H9 (cell line): ENCODE measurements around the gene WHAMM. TPM values are rescaled to one million over a fixed set of nuclear protein-coding genes. Genes with fewer than 3 reads are reported as not detected.

Experiments used
- DNase-seq: peaks from one replicate; pipeline ENCODE4 v3.0.0-alpha.2; 2017
- H2AFZ ChIP-seq: one replicate; pipeline ENCODE4 v1.6.1; 2013; ENCODE audit warnings: mild to moderate bottlenecking, low read length, control low read depth, moderate library complexity
- H2AK5ac ChIP-seq: 2 replicates; pipeline ENCODE4 v1.6.1; 2013; ENCODE audit warnings: low read length, control low read depth, mixed read lengths; ENCODE audit not compliant: insufficient read length
- H2BK120ac ChIP-seq: one replicate; pipeline ENCODE4 v1.6.1; 2013; ENCODE audit warnings: low read depth, mild to moderate bottlenecking, low read length, control low read depth, inconsistent platforms; ENCODE audit not compliant: poor library complexity, severe bottlenecking
- H2BK12ac ChIP-seq: 2 replicates; pipeline ENCODE4 v1.6.1; 2013; ENCODE audit warnings: low read length, control low read depth, mixed read lengths, low read depth; ENCODE audit not compliant: insufficient read length
- H2BK15ac ChIP-seq: 2 replicates; pipeline ENCODE4 v1.6.1; 2013; ENCODE audit warnings: low read depth, low read length, control low read depth
- H2BK20ac ChIP-seq: one replicate; pipeline ENCODE4 v1.6.1; 2013; ENCODE audit warnings: low read depth, mild to moderate bottlenecking, low read length, control low read depth, inconsistent platforms; ENCODE audit not compliant: poor library complexity, severe bottlenecking
- H2BK5ac ChIP-seq: 2 replicates; pipeline ENCODE4 v1.6.1; 2013; ENCODE audit warnings: low read length, control low read depth, mixed read lengths; ENCODE audit not compliant: insufficient read length
- H3K14ac ChIP-seq: 2 replicates; pipeline ENCODE4 v1.6.1; 2013; ENCODE audit warnings: low read length, control low read depth; ENCODE audit not compliant: insufficient read depth
- H3K18ac ChIP-seq: 2 replicates; pipeline ENCODE4 v1.6.1; 2013; ENCODE audit warnings: low read depth, mild to moderate bottlenecking, mixed read lengths, low read length, control low read depth; ENCODE audit not compliant: insufficient read length
- H3K23ac ChIP-seq: 2 replicates; pipeline ENCODE4 v1.6.1; 2013; ENCODE audit warnings: low read length, control low read depth, mixed read lengths, low read depth; ENCODE audit not compliant: insufficient read length
- H3K23me2 ChIP-seq: 2 replicates; pipeline ENCODE4 v1.6.1; 2013; ENCODE audit warnings: low read depth, mild to moderate bottlenecking, mixed read lengths, low read length, control low read depth; ENCODE audit not compliant: insufficient read length, poor library complexity, severe bottlenecking
- H3K27ac ChIP-seq: 2 replicates; pipeline ENCODE4 v1.5.1; 2013; ENCODE audit warnings: low read length, control low read depth, mixed read lengths, low read depth; ENCODE audit not compliant: insufficient read length
- H3K27me3 ChIP-seq: 2 replicates; pipeline ENCODE4 v1.6.1; 2013; ENCODE audit warnings: low read length, control low read depth, inconsistent platforms; ENCODE audit not compliant: insufficient read depth
- H3K4ac ChIP-seq: 2 replicates; pipeline ENCODE4 v1.6.1; 2013; ENCODE audit warnings: low read depth, mild to moderate bottlenecking, control low read depth, inconsistent platforms, low read length, moderate library complexity
- H3K4me1 ChIP-seq: 2 replicates; pipeline ENCODE4 v1.6.1; 2013; ENCODE audit warnings: low read length, control low read depth, inconsistent platforms; ENCODE audit not compliant: insufficient read depth
- H3K4me2 ChIP-seq: 2 replicates; pipeline ENCODE4 v1.6.1; 2013; ENCODE audit warnings: low read length, control low read depth, mixed read lengths; ENCODE audit not compliant: insufficient read length, insufficient read depth
- H3K56ac ChIP-seq: 2 replicates; pipeline ENCODE4 v1.6.1; 2013; ENCODE audit warnings: low read depth, mild to moderate bottlenecking, mixed read lengths, low read length, control low read depth; ENCODE audit not compliant: insufficient read length
- H3K79me1 ChIP-seq: 2 replicates; pipeline ENCODE4 v1.6.1; 2013; ENCODE audit warnings: low read depth, mild to moderate bottlenecking, moderate library complexity, low read length, control low read depth, inconsistent platforms; ENCODE audit not compliant: insufficient read depth, poor library complexity, severe bottlenecking
- H3K79me2 ChIP-seq: 2 replicates; pipeline ENCODE4 v1.6.1; 2013; ENCODE audit warnings: low read length, control low read depth, inconsistent platforms; ENCODE audit not compliant: insufficient read depth
- H3K9ac ChIP-seq: 2 replicates; pipeline ENCODE4 v1.6.1; 2013; ENCODE audit warnings: low read length, control low read depth, mixed read lengths; ENCODE audit not compliant: insufficient read length; ENCODE audit errors: extremely low read depth
- H3K9me3 ChIP-seq: one replicate; pipeline ENCODE4 v1.6.1; 2013; ENCODE audit warnings: low read depth, low read length, inconsistent platforms; ENCODE audit not compliant: control insufficient read depth
- H3T11ph ChIP-seq: one replicate; pipeline ENCODE4 v1.6.1; 2013; ENCODE audit warnings: mild to moderate bottlenecking, low read length, control low read depth, inconsistent platforms
- H4K20me1 ChIP-seq: one replicate; pipeline ENCODE4 v1.6.1; 2013; ENCODE audit not compliant: control insufficient read depth, insufficient read length, insufficient read depth
- H4K5ac ChIP-seq: 2 replicates; pipeline ENCODE4 v1.6.1; 2013; ENCODE audit warnings: low read depth, mild to moderate bottlenecking, mixed read lengths, low read length, control low read depth; ENCODE audit not compliant: insufficient read length
- H4K8ac ChIP-seq: replicated peaks from 2 replicates; pipeline ENCODE4 v1.6.1; 2013; ENCODE audit warnings: low read length, control low read depth, mixed read lengths, low read depth; ENCODE audit not compliant: insufficient read length
- H4K91ac ChIP-seq: 2 replicates; pipeline ENCODE4 v1.6.1; 2013; ENCODE audit warnings: low read depth, mild to moderate bottlenecking, moderate library complexity, mixed read lengths, low read length, control low read depth; ENCODE audit not compliant: insufficient read length
- H3K27ac Mint-ChIP-seq, 3 experiments: 2 replicates in 2 of 3; 3 replicates in 1 of 3; pipeline ENCODE4 v1.8.0; 2020 to 2021; ENCODE audit warnings: mixed read lengths in 3 of 3, mild to moderate bottlenecking in 1 of 3, moderate library complexity in 1 of 3
- H3K27me3 Mint-ChIP-seq: 2 replicates; pipeline ENCODE4 v1.8.0; 2021; ENCODE audit warnings: low read depth, mild to moderate bottlenecking, moderate library complexity, mixed read lengths
- H3K36me3 Mint-ChIP-seq, 3 experiments: 2 replicates in 2 of 3; 3 replicates in 1 of 3; pipeline ENCODE4 v1.8.0; 2020 to 2021; ENCODE audit warnings: low read depth in 3 of 3, mixed read lengths in 3 of 3; ENCODE audit not compliant: insufficient read depth in 1 of 3
- H3K4me1 Mint-ChIP-seq, 2 experiments: 2 replicates each; pipeline ENCODE4 v1.8.0; 2020; ENCODE audit warnings: mixed read lengths in 2 of 2
- H3K4me3 Mint-ChIP-seq, 2 experiments: 2 replicates in 1 of 2; 3 replicates in 1 of 2; pipeline ENCODE4 v1.8.0; 2020 to 2021; ENCODE audit warnings: mild to moderate bottlenecking in 2 of 2, mixed read lengths in 2 of 2, moderate library complexity in 1 of 2
- H3K9me3 Mint-ChIP-seq, 2 experiments: 2 replicates in 1 of 2; 3 replicates in 1 of 2; pipeline ENCODE4 v1.8.0; 2020; ENCODE audit warnings: mild to moderate bottlenecking in 2 of 2, mixed read lengths in 2 of 2, moderate library complexity in 1 of 2
- WGBS: extraction: QIAGEN DNeasy Blood & Tissue Kit; methylation state at CpG from one replicate; pipeline ENCODE4 v1.1.7; 2013; ENCODE audit warnings: missing lambda C conversion rate, low lambda C conversion rate, mixed read lengths; ENCODE audit not compliant: insufficient read length; ENCODE audit errors: extremely low coverage; 5-methylcytosine and 5-hydroxymethylcytosine counted together
- total RNA-seq: library from RNA; stranded (reverse); gene quantifications from 2 replicates; pipeline ENCODE4 v1.2.1, GENCODE V29; 2021
- TF ChIP-seq, protein P1 (sequence below): fragments of 200-600 bp; sonication (generic); conservative IDR thresholded peaks from 3 replicates; pipeline ENCODE4 v1.8.0; 2021; ENCODE audit warnings: antibody characterized with exemption, mild to moderate bottlenecking

The WHAMM gene
- total RNA-seq, 1 experiment from 2014 or later = 3.0 TPM

DNA sequence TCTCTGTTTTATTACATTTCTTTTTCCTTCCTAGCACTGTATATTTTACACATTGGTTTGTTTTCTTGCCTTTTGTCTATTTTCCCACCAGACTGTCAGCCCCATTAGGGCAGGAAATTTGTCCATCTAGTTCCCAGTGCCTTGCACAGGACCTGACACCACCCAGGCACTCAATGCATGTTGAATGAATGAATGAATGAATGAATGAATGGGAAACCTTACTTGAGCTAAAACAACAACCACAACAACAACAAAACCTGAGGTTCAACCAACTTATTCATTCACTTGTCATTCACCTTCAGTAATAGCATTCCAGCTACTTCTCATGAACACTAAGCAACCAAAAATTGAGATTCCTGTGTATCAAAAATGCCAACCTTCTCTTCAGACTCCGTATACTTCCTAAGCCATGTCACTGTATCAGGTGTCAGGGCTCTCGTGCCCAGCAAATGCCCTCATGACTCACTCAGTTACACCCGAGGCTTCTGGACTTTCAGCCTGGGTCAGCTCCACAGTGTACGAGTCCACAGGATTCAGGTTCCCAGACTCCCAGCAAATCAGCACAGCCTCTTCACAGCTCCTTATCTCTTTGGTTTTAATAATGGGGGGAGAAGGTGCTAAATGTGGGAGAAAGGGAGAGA is 40.9 kb upstream of the WHAMM start:
- H3K9ac ChIP-seq = no peak overlapping the region
- no peak overlapping the region for H3K18ac ChIP-seq

More for the DNA sequence above, 40.9 kb upstream of the WHAMM start:
- Histone ChIP-seq H3K4ac (no peak overlapping the region), H3K79me1 (no peaks in the 10 kb centered on the region), H4K91ac (no peak overlapping the region), H3K23me2 (no peaks in the 10 kb centered on the region), H3K27ac (no peak overlapping the region), H2BK120ac (no peak overlapping the region), H2BK15ac (no peak overlapping the region), H2AK5ac (no peak overlapping the region), H3K9me3 (no peaks in the 10 kb centered on the region), H2BK20ac (no peak overlapping the region), H2BK5ac (no peak overlapping the region), H3K27me3 (no peaks in the 10 kb centered on the region), H4K8ac (no peak overlapping the region), H4K20me1 (no peaks in the 10 kb centered on the region), H3K4me1 (no peaks in the 10 kb centered on the region), H3T11ph (no peak overlapping the region), H2BK12ac (no peak overlapping the region), H3K79me2 (no peaks in the 10 kb centered on the region), H3K56ac (no peak overlapping the region), H3K4me2 (no peak overlapping the region), H4K5ac (no peak overlapping the region), H3K14ac (no peak overlapping the region), H3K23ac (no peak overlapping the region), H2AFZ (no peak overlapping the region)
- Mint-ChIP-seq H3K4me3 (no peak overlapping the region), H3K27ac (peak overlapping the region in 1 of 3 experiments; percentile 19; a peak in 1 of 7 replicates), H3K4me1 (peaks cover 4% of the 10 kb centered on the region in 2 experiments; a peak in 2 of 4 replicates), H3K27me3 (no peaks in the 10 kb centered on the region; the same call in 1 of the 2 replicates), H3K9me3 (no peaks in the 10 kb centered on the region), H3K36me3 (no peaks in the 10 kb centered on the region; a peak in 1 of 7 replicates)
- DNase-seq = no peak
- TF ChIP-seq, protein P1, sequence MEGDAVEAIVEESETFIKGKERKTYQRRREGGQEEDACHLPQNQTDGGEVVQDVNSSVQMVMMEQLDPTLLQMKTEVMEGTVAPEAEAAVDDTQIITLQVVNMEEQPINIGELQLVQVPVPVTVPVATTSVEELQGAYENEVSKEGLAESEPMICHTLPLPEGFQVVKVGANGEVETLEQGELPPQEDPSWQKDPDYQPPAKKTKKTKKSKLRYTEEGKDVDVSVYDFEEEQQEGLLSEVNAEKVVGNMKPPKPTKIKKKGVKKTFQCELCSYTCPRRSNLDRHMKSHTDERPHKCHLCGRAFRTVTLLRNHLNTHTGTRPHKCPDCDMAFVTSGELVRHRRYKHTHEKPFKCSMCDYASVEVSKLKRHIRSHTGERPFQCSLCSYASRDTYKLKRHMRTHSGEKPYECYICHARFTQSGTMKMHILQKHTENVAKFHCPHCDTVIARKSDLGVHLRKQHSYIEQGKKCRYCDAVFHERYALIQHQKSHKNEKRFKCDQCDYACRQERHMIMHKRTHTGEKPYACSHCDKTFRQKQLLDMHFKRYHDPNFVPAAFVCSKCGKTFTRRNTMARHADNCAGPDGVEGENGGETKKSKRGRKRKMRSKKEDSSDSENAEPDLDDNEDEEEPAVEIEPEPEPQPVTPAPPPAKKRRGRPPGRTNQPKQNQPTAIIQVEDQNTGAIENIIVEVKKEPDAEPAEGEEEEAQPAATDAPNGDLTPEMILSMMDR = no peak
- no CpG with 5 or more reads among the region's 4 CpGs for WGBS
